KOPT-K1 (cell line): ENCODE results near the gene FAM76A.
"Not testable (repeated sequence)": the region's sequence is repeated elsewhere in the genome, so short reads cannot be mapped to it uniquely, and the experiment has no call there.

Source experiments
- H3K27ac ChIP-seq: fragments of 200-600 bp; sonication (generic); 2 replicates; pipeline ENCODE4 v1.5.1; 2016; ENCODE audit warnings: antibody characterized with exemption, mild to moderate bottlenecking, low read depth, low read length; ENCODE audit not compliant: poor library complexity, severe bottlenecking
- H3K36me3 ChIP-seq: fragments of 200-600 bp; sonication (generic); 2 replicates; pipeline ENCODE4 v1.5.1; 2017; ENCODE audit warnings: antibody characterized with exemption, mild to moderate bottlenecking, low read length, moderate library complexity; ENCODE audit not compliant: insufficient read depth
- H3K9me3 ChIP-seq: fragments of 200-600 bp; sonication (generic); 2 replicates; pipeline ENCODE4 v1.5.1; 2017; ENCODE audit warnings: antibody characterized with exemption, low read length, mild to moderate bottlenecking; ENCODE audit not compliant: insufficient read depth, poor library complexity, severe bottlenecking

The FAM76A gene

DNA sequence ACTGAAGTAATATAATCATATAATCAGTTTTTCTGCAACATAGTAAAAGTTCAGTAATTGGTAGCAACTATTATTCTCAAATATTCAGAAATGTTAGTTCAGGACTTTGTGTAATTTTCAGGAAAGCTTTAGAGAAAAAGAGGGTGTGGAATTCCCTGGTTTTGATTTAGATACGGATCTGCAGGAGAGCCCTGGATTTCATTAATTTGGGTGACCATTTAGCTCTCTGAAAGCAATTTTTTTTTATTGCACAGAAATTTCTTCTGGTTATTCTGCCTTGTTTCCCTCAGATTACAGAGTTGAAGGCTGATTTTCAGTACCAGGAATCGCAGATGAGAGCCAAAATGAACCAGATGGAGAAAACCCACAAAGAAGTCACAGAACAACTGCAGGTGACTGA, 33.5 kb downstream of the FAM76A start:
- Histone ChIP-seq H3K36me3 (peaks cover 66% of the 10 kb centered on the region), H3K9me3 (no peaks in the 10 kb centered on the region), H3K27ac (no peak overlapping the region)

DNA sequence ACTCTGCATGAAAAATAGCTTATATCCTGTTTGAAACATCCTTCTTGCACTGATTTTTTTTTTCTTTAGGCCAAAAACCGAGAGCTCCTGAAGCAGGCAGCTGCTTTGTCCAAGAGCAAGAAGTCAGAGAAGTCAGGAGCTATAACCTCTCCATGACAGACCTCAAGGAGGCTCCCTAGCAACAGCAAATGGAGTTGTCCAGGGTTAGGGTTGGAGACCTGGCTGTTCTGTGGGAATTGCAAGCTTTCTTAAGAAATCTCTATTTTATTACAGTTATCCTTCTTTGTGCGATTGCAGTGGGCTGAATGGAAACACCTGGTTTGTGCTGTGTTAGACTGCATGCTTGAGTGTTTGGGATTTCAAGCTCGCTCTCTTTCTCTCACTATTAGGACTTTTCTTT, 34.7 kb downstream of the FAM76A start:
- Histone ChIP-seq H3K36me3 (peaks cover 54% of the 10 kb centered on the region), H3K9me3 (no peaks in the 10 kb centered on the region), H3K27ac (no peak overlapping the region)

DNA sequence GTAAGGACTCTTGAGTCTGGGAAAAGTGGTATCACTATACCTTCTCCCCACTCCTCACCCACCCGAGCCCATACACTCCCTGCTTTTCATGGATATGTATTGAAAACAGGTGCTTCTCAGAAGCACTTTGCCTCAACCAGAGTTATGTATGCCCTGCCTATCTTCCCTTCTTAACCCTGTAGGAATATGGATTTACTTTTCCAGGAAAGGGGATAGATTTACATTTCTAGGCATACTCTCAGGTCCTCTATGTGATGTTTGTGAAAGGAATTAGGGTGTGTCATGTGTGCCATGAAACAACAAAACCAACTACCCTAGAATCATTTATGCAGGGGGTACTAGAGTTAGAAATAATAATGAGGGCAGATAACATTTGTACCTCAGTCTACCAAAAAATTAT, 36.3 kb downstream of the FAM76A start:
- Histone ChIP-seq H3K9me3 (no peaks in the 10 kb centered on the region), H3K36me3 (peaks cover 39% of the 10 kb centered on the region), H3K27ac (no peak overlapping the region)

GRCh38 chr1:27763358-27763757, 37.6 kb downstream of the FAM76A start:
- no peaks in the 10 kb centered on the region for H3K9me3 ChIP-seq
- peaks cover 28% of the 10 kb centered on the region for H3K36me3 ChIP-seq
- H3K27ac ChIP-seq = no peak overlapping the region

GRCh38 chr1:27770293-27770830, 44.6 kb downstream of the FAM76A start:
- Histone ChIP-seq H3K9me3 (no peaks in the 10 kb centered on the region), H3K27ac (no peak overlapping the region), H3K36me3 (0 out of 2 replicates have a peak, but pooled peaks cover 2% of the 10 kb centered on the region)

DNA sequence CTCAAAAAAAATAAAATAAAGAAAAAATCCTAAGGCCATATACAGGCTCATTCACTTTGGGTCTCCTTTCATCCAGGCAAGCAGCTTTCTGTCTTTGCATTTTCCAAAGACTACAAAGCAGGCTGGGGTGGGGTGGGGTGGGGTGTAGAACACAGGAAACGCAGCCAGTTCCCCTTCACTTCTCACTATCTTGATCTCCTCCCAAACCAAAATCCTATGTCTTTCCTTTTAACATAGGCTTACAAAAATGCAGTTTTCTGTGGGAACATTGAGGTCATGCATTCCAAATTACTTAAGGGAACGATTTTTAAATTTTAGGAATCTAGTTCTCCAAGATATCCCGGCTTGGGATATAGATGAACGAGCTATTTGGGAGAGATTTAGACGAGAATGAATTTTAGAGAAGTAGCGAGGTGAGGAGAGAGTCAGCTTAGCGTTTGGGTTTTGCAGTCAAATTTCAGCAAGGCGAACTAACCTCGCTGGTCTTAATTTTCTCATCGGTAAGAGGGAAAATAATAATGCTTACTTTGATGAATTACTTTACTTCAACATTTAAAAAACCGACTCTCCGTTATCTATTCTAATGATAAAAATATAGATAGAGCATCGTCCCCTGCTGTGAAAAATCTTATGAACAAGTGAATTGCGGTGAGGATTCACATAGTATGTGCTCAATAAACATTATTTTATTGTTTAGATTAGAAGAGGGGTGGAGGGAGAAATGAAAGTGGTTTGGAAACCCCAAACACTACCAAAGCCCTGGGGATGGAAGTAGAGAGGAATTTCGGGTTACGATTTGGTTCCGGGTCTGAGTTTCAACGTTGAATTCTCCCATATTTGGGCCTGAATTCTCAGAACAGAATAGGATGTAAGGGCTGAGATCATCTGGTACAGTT, 46.5 kb downstream of the FAM76A start:
- Histone ChIP-seq H3K27ac (peak overlapping the region; percentile 61), H3K36me3 (peaks cover 13% of the 10 kb centered on the region; the same call in 1 of the 2 replicates), H3K9me3 (no peaks in the 10 kb centered on the region)

DNA sequence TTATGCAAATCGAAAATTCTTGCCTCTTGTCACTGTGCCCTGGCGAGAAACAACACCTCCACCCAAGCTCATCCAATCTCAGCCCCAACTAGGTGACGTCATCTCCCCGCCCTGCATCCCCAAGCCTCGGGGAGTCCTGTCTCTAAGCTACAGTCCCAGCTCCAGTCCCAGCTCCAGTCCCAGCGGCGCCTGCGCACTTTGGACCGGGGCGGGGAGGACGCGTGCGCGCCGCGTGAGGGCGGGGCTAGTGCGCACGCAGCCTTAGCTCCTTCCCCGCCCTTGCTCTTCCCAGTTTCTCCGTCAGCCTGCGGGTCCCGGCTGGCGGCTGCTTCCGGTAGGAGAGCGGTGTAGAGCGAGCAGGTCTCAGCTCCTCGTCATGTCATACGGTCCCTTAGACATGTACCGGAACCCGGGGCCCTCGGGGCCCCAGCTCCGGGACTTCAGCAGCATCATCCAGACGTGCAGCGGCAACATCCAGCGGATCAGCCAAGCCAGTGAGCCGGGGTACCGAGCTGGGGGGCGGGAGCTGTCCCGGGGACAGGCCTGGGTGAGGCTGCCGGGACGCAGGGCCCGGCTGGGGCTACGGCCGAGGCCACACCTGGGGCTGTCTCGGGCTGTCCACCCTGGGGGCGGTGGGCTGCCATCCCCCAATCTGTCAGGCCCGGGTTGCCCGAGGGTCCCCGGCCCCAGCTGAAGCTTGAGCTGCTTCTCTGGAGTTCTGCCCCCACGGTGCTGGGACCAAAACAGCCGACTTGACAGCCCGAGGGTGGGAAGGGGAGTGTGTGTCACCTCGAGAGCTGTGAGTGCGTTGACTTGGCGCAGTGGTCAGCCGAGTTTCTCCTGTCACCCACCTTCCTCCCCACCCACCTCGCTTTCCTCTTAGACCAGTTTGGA, 47.4 kb downstream of the FAM76A start, which contains the start of gene STX12:
Gene STX12 (plus strand): TSS at position 288 of the 894 bp plus-strand sequence. CDS start 89 bp downstream, at position 377.
- H3K9me3 ChIP-seq = no peaks in the 10 kb centered on the region
- peak within 1 kb of the TSS; percentile 61 for H3K27ac ChIP-seq
- H3K36me3 ChIP-seq = peaks cover 13% of the 10 kb centered on the region; the same call in 1 of the 2 replicates

DNA sequence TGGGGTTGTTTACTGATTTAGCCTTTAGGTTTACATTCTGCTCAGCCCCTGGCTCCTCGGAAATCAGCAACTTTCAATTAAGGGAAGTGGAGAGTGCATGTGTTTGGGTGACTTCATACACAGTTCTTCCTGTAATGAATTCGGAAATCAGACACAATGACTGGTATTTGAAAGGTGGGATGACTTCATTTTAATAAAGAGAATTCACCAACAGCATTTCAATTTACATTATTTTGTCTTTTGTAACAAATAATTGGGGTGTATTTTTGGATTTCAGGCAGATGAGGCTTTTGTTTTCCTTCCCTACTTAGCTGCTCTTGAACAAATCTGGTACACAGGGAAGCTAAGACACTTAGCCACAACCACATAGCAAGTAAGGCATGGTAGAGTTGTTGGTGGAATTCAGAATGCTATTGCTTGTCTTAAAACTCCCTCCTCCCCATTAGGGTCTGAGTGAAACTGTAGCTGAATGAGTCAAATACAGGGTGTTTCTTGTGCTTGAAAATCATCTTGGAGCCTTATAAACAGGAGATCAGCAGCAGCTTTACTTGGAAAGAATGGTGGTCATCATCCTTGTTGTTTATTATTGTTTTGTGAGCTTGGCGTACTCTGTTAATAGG, 48.2 kb downstream of the FAM76A start:
- Histone ChIP-seq H3K27ac (peak overlapping the region; percentile 61), H3K36me3 (peaks cover 13% of the 10 kb centered on the region; the same call in 1 of the 2 replicates), H3K9me3 (no peaks in the 10 kb centered on the region)

GRCh38 chr1:27774654-27775053, 48.9 kb downstream of the FAM76A start:
- H3K27ac ChIP-seq = no peak overlapping the region
- H3K9me3 ChIP-seq = no peaks in the 10 kb centered on the region
- H3K36me3 ChIP-seq = peaks cover 13% of the 10 kb centered on the region; the same call in 1 of the 2 replicates

- not testable (repeated sequence) for H3K9me3 ChIP-seq, H3K27ac ChIP-seq
- H3K36me3 ChIP-seq = peaks cover 13% of the 10 kb centered on the region; the same call in 1 of the 2 replicates
Measured at GRCh38 chr1:27775336-27775735, 49.6 kb downstream of the FAM76A start.

- peaks cover 13% of the 10 kb centered on the region; the same call in 1 of the 2 replicates for H3K36me3 ChIP-seq
- H3K27ac ChIP-seq, H3K9me3 ChIP-seq: not testable (repeated sequence)
Measured at GRCh38 chr1:27776276-27776675, 50.5 kb downstream of the FAM76A start.

GRCh38 chr1:27778056-27778455, 52.3 kb downstream of the FAM76A start:
- Histone ChIP-seq H3K9me3 (no peaks in the 10 kb centered on the region), H3K27ac (no peak overlapping the region), H3K36me3 (peaks cover 13% of the 10 kb centered on the region; the same call in 1 of the 2 replicates)

GRCh38 chr1:27779122-27779521, 53.4 kb downstream of the FAM76A start:
- Histone ChIP-seq H3K27ac (no peak overlapping the region), H3K9me3 (no peaks in the 10 kb centered on the region), H3K36me3 (peaks cover 13% of the 10 kb centered on the region; the same call in 1 of the 2 replicates)

- Histone ChIP-seq H3K36me3 (no peaks in the 10 kb centered on the region; the same call in 1 of the 2 replicates), H3K27ac (no peak overlapping the region), H3K9me3 (no peaks in the 10 kb centered on the region)
Measured at GRCh38 chr1:27782950-27783349, 57.2 kb downstream of the FAM76A start.
